CD4-positive, alpha-beta T cell treated with Interleukin-17A for 4 hours (primary cell): Measurements from ENCODE around the gene RNGTT.

Source experiments
- DNase-seq: peaks from one replicate; pipeline ENCODE4 v3.0.0-alpha.2; 2020; ENCODE audit warnings: mixed read lengths

Gene RNGTT

GRCh38 chr6:88577461-88577860, 386.0 kb downstream of the RNGTT start:
- no peak for DNase-seq

- no peak for DNase-seq
These were observed 387.9 kb downstream of the RNGTT start for GRCh38 chr6:88575536-88575935.

GRCh38 chr6:88574651-88575050, 388.8 kb downstream of the RNGTT start:
- no peak for DNase-seq

- no peak for DNase-seq
These were observed 389.4 kb downstream of the RNGTT start for GRCh38 chr6:88574031-88574430.

- no peak for DNase-seq
These were observed 389.9 kb downstream of the RNGTT start for GRCh38 chr6:88573561-88573960.

- no peak for DNase-seq
These were observed 390.8 kb downstream of the RNGTT start for GRCh38 chr6:88572449-88573139.

GRCh38 chr6:88569959-88570358, 393.5 kb downstream of the RNGTT start:
- no peak for DNase-seq

- no peak for DNase-seq
These were observed 395.7 kb downstream of the RNGTT start for GRCh38 chr6:88567696-88568095.

GRCh38 chr6:88566746-88567534, 396.5 kb downstream of the RNGTT start:
- DNase-seq, result no peak

- no peak for DNase-seq
These were observed 397.6 kb downstream of the RNGTT start for GRCh38 chr6:88565836-88566235.

- no peak for DNase-seq
These were observed 398.0 kb downstream of the RNGTT start for GRCh38 chr6:88565409-88565811.

GRCh38 chr6:88563277-88563625, 400.2 kb downstream of the RNGTT start:
- no peak for DNase-seq

- DNase-seq, result no peak
These were observed 400.8 kb downstream of the RNGTT start for GRCh38 chr6:88562353-88563276.

- no peak for DNase-seq
These were observed 401.5 kb downstream of the RNGTT start for GRCh38 chr6:88561954-88562315.

- DNase-seq, result no peak
These were observed 402.1 kb downstream of the RNGTT start for GRCh38 chr6:88561034-88561953.
